Neural progenitor cell (in vitro differentiated cells): ENCODE data around the gene CHMP6. TPM values are rescaled to one million over a fixed set of nuclear protein-coding genes. Genes with fewer than 3 reads are reported as not detected.

Source experiments
- DNase-seq: peaks from one replicate; pipeline ENCODE4 v3.0.0-alpha.2; 2016; ENCODE audit warnings: low spot score
- H2AFZ ChIP-seq: fragments of 200-600 bp; sonication (generic); replicated peaks from 2 replicates; pipeline ENCODE4 v1.6.1; 2016; ENCODE audit warnings: antibody characterized with exemption
- H3F3A ChIP-seq: fragments of 200-600 bp; sonication (generic); 2 replicates; pipeline ENCODE4 v1.6.1; 2016; ENCODE audit warnings: antibody characterized with exemption, low read depth
- H3K27ac ChIP-seq: fragments of 200-600 bp; sonication (generic); 2 replicates; pipeline ENCODE4 v1.5.1; 2016; ENCODE audit warnings: mild to moderate bottlenecking
- H3K27me3 ChIP-seq: fragments of 200-600 bp; sonication (generic); 2 replicates; pipeline ENCODE4 v1.6.1; 2016; ENCODE audit warnings: mild to moderate bottlenecking, moderate library complexity
- H3K36me3 ChIP-seq: fragments of 200-600 bp; sonication (generic); 2 replicates; pipeline ENCODE4 v1.5.1; 2016
- H3K4me1 ChIP-seq: fragments of 200-600 bp; sonication (generic); 2 replicates; pipeline ENCODE4 v1.6.1; 2016; ENCODE audit warnings: mixed run types
- H3K4me2 ChIP-seq: fragments of 200-600 bp; sonication (generic); 2 replicates; pipeline ENCODE4 v1.6.1; 2016
- H3K4me3 ChIP-seq: fragments of 200-600 bp; sonication (generic); 2 replicates; pipeline ENCODE4 v1.5.1; 2016
- H3K79me2 ChIP-seq: fragments of 200-600 bp; sonication (generic); 2 replicates; pipeline ENCODE4 v1.6.1; 2016; ENCODE audit warnings: low read depth
- H3K9ac ChIP-seq: fragments of 200-600 bp; sonication (generic); 2 replicates; pipeline ENCODE4 v1.6.1; 2016
- H3K9me3 ChIP-seq: fragments of 200-600 bp; sonication (generic); 2 replicates; pipeline ENCODE4 v1.5.1; 2016; ENCODE audit warnings: low read depth
- H4K20me1 ChIP-seq: fragments of 200-600 bp; sonication (generic); 2 replicates; pipeline ENCODE4 v1.6.1; 2016; ENCODE audit warnings: low read depth
- H3K27ac Mint-ChIP-seq: 3 replicates; pipeline ENCODE4 v1.8.0; 2021; ENCODE audit warnings: mixed read lengths
- H3K27me3 Mint-ChIP-seq: 2 replicates; pipeline ENCODE4 v1.8.0; 2022; ENCODE audit warnings: low read depth, mild to moderate bottlenecking, inconsistent platforms, moderate library complexity, mixed read lengths; ENCODE audit not compliant: insufficient read depth
- H3K36me3 Mint-ChIP-seq: 3 replicates; pipeline ENCODE4 v1.8.0; 2021; ENCODE audit warnings: mixed read lengths
- H3K4me1 Mint-ChIP-seq: 3 replicates; pipeline ENCODE4 v1.8.0; 2021; ENCODE audit warnings: mixed read lengths
- H3K4me3 Mint-ChIP-seq: 3 replicates; pipeline ENCODE4 v1.8.0; 2021; ENCODE audit warnings: mild to moderate bottlenecking, moderate library complexity, mixed read lengths
- H3K9me3 Mint-ChIP-seq: 3 replicates; pipeline ENCODE4 v1.8.0; 2020; ENCODE audit warnings: mixed read lengths
- CTCF ChIP-seq: fragments of 200-600 bp; sonication (generic); IDR thresholded peaks from 2 replicates; pipeline ENCODE4 v1.5.1; 2017; ENCODE audit warnings: antibody characterized with exemption, mild to moderate bottlenecking
- EZH2 ChIP-seq: fragments of 200-600 bp; sonication (generic); IDR thresholded peaks from 2 replicates; pipeline ENCODE4 v1.6.1; 2017; ENCODE audit warnings: antibody characterized with exemption, mild to moderate bottlenecking, moderate library complexity
- EZH2phosphoT487 ChIP-seq: fragments of 200-600 bp; sonication (generic); IDR thresholded peaks from 2 replicates; pipeline ENCODE4 v1.6.1; 2017; ENCODE audit warnings: antibody characterized with exemption
- total RNA-seq: library from RNA; depleted of rRNA; stranded (reverse); fragments of >200 nt; gene quantifications from 2 replicates; pipeline ENCODE4 v1.2.3, GENCODE V29; 2015; ENCODE audit warnings: low replicate concordance

The CHMP6 gene
- total RNA-seq, 1 donor from 2014 or later, result 11.5 TPM

GRCh38 chr17:81048827-81049371 lies 57.3 kb downstream of the CHMP6 start:
- Histone ChIP-seq H3K36me3 (no peaks in the 10 kb centered on the region), H3K4me1 (peaks cover 27% of the 10 kb centered on the region), H4K20me1 (peaks cover 44% of the 10 kb centered on the region), H3K4me2 (no peak overlapping the region), H2AFZ (no peak overlapping the region), H3K27me3 (no peaks in the 10 kb centered on the region), H3K9ac (no peak overlapping the region), H3K27ac (no peak overlapping the region), H3F3A (no peaks in the 10 kb centered on the region), H3K4me3 (no peak overlapping the region), H3K79me2 (peaks cover 25% of the 10 kb centered on the region), H3K9me3 (no peaks in the 10 kb centered on the region)
- no peak for TF ChIP-seq EZH2
- TF ChIP-seq CTCF, result no peak
- TF ChIP-seq EZH2phosphoT487, result no peak
- peaks cover 8% of the 10 kb centered on the region for H3K36me3 Mint-ChIP-seq
- no peak overlapping the region for H3K27ac Mint-ChIP-seq
- no peak overlapping the region for H3K4me3 Mint-ChIP-seq
- no peak for DNase-seq
- peaks cover 5% of the 10 kb centered on the region for H3K27me3 Mint-ChIP-seq
- peaks cover 53% of the 10 kb centered on the region for H3K4me1 Mint-ChIP-seq
- H3K9me3 Mint-ChIP-seq, result no peaks in the 10 kb centered on the region

GRCh38 chr17:81049372-81049911 lies 57.8 kb downstream of the CHMP6 start:
- Mint-ChIP-seq H3K4me3 (peak overlapping the region; percentile 46), H3K27ac (peak overlapping the region; percentile 94), H3K27me3 (peaks cover 5% of the 10 kb centered on the region), H3K4me1 (peaks cover 48% of the 10 kb centered on the region), H3K36me3 (peaks cover 6% of the 10 kb centered on the region), H3K9me3 (no peaks in the 10 kb centered on the region)
- Histone ChIP-seq H3K27me3 (no peaks in the 10 kb centered on the region), H3K36me3 (no peaks in the 10 kb centered on the region), H3K9me3 (no peaks in the 10 kb centered on the region), H3K4me2 (no peak overlapping the region), H3K9ac (no peak overlapping the region), H2AFZ (no peak overlapping the region), H3K27ac (no peak overlapping the region), H3K79me2 (peaks cover 25% of the 10 kb centered on the region), H4K20me1 (peaks cover 39% of the 10 kb centered on the region), H3K4me1 (peaks cover 22% of the 10 kb centered on the region), H3F3A (no peaks in the 10 kb centered on the region), H3K4me3 (no peak overlapping the region)
- no peak for TF ChIP-seq EZH2phosphoT487
- TF ChIP-seq CTCF, result no peak
- TF ChIP-seq EZH2, result no peak
- DNase-seq, result no peak

Other genes with a start within 250 kb of the CHMP6 start
- 15.6 and 16.1 TPM in 2 replicates for gene BAIAP2, start 43.3 kb downstream of the CHMP6 start, total RNA-seq
- not detected in 2 replicates for gene PVALEF, start 173.7 kb downstream of the CHMP6 start, total RNA-seq
- gene AATK, start 174.4 kb downstream of the CHMP6 start, total RNA-seq, result 0.32 and 4.4 TPM in 2 replicates
- gene CEP131, start 231.1 kb downstream of the CHMP6 start, total RNA-seq, result 7.7 and 40.9 TPM in 2 replicates
- gene TEPSIN, start 247.2 kb downstream of the CHMP6 start, total RNA-seq, result 20.6 and 28.0 TPM in 2 replicates
- 29.8 and 34.7 TPM in 2 replicates for gene NDUFAF8, start 247.5 kb downstream of the CHMP6 start, total RNA-seq